ENCODE results near the gene CDKAL1.
"Not testable (repeated sequence)": the region's sequence is repeated elsewhere in the genome, so short reads cannot be mapped to it uniquely, and the experiment has no call there.

CDKAL1 gene

DNA sequence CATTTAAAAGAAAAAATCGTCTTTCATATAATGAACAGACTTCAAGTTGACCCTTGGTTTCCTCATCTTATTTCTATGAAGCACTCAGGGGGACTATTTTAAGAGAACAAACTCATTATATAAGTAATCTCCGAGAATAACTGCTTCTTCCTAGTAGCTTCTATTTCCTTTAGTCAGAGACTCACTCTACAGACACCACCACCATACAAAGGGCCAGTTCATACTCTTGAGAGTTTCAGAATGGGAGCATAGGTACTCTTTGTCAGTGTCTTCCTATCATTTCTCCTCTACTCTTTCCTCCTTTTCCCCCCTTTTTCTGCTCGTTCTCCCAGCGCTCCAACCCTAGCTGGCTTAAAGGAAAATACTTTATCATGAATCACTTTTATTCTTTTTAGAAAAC is 104.9 kb downstream of the CDKAL1 start:
- no peak for DNase-seq (ENCODE audit: low spot score)

DNA sequence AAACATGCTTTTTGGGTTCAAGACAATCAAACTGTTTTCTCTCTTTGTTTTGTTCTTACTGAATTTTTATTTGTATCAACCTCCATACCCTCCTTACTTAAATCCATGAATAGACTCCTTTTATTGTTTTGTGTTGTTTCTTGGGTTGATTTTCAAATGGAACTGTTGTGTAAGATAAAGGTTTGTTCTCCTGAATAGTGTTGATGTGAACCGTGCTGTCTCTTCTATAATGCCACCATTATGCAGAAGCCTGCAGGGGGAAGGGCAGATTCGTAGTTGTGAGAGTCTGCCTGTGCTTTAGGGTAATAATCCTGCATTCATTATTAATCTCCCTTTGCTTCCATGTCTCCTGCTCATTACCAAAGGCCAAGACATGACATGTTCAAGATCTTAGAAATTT is 105.9 kb downstream of the CDKAL1 start:
- no peak for DNase-seq (ENCODE audit: low spot score)

DNA sequence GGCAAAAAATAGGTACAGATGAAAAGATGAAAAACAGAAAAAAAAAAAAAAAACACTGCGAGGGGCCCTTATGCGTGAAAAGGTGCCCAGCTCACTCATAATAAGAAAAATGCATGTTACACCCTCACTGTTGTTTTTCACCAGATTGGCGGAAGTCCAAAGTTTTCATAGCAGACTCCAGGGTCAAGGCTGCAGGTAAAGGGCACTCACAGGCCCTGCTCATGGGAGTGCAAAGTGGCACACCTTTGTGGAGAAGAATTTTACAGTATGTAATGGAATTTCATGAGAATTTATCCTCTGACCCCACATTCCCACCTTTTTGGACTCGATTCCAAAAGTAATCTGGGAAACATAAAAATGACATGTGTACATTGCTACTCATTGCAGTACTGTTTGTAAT is 108.2 kb downstream of the CDKAL1 start:
- no peak for DNase-seq (ENCODE audit: low spot score)

DNA sequence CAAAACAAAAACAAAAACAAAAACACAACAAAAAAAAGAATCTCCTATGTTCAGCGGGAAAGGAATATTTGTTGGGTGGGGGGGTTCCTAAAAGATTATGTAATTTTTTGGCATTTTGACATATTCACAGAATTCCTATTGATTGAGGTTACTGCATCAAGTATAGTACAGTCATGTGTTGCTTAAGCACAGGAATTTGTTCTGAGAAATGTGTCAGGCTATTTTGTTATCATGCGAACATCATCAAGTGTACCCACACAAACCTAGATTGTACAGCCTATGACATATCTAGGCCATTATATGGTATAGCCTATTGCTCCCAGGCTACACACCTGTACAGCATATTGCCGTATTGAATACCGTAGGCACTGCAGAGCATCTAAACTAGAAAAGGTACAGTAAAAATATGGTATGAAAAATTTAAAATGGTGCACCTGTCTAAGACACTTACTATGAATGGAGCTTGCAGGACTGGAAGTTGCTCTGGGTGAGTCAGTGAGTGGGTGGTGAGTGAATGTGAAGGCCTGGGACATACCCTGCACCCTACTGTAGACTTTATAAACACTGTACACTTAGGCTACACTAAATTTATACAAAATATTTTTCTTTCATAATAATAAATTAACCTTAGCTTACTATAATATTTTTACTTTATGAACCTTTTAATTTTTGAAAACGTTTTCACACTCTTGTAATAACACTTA is 110.6 kb downstream of the CDKAL1 start:
- no peak for DNase-seq (ENCODE audit: low spot score)

DNA sequence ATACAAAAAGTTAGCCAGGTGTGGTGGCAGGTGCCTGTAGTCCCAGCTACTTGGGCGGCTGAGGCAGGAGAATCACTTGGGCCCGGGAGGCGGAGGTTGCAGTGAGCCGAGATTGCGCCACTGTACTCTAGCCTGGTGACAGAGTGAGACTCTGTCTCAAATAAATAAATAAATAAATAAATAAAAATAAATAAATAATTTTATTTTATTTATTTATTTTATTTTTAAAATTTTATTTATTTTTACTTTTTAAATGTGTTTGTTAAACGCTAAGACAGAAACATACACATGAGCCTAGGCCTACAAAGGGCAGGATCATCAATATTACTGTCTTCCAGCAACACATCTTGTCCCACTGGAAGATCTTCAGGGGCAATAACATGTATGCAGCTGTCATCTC is 111.3 kb downstream of the CDKAL1 start:
- DNase-seq (ENCODE audit: low spot score) = not testable (repeated sequence)

DNA sequence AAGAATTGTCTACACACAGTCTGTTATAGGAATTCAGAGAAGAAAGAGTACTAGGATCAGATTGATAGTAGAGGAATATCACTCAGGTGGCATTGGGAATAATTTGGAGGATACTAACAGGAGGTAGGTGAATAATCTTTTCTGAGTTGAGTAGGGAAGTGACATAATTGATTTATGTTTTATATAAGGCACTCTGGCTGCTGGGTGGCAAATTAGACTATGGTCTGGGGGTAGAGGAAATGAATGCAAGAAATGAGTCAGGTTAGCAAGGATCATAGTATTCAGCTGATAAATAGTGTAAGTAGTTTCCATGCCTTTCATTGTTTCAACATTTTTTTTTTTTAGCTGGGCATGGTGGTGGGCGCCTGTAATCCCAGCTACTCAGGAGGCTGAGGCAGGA is 113.3 kb downstream of the CDKAL1 start:
- no peak for DNase-seq (ENCODE audit: low spot score)

DNA sequence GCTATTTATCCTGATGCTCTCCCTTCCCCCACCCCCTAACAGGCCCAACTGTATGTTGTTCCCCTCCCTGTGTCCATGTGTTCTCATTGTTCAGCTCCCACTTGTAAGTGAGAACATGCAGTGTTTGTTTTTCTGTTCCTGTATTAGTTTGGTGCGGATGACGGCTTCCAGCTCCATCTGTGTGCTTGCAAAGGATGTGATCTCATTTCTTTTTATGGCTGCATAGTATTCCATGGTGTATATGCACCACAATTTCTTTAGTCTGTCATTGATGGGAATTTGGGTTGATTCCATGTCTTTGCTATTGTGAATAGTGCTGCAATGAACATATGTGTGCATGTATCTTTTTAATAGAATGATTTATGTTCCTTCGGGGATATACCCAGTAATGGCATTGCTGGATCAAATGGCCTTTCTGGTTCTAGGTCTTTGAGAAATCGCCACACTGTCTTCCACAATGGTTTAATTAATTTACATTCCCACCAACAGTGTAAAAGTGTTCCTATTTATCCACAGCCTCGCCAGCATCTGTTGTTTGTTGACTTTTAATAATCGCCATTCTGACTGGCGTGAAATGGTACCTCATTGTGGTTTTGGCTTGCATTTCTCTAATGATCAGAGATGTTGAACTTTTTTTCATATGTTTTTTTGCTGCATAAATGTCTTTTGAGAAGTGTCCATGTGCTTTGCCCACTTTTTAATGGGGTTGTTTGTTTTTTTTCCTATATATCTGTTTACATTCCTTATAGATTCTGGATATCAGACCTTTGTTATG is 115.6 kb downstream of the CDKAL1 start:
- not testable (repeated sequence) for DNase-seq (ENCODE audit: low spot score)

DNA sequence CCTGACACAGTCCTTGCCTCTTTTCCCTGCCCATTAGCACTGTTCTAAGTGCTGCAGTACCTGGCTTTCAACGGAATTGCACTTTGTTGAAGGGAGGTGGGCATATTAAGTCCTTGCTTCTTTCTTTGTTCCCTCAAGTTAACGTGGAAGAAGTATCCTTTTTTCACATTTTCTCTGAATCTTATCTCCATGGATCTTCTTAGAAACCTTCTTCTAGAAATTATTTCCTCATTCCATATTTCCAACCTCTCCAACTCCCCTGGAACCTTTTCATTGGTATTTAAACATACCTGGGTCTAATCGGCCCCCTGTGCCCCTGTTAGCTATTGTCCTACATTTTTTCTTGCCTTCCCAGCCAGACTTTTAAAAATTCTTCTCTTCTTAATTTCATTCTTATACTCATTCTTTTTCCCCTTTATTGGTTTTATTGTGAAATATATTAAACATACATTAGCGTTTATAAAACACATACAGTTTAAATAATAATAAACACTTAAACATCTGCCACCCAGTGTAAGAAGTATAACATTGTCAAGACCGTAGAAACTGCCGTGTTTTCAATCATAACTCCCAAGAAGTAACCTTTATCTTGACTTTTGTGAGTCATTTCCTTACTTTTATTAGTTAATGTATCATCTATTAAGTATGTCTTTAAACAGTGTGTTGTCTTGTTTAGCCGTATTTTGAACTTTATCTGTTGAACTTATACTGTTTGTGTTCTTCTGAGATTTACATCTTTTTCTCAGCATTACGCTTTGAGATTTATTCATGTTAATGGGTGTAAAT is 118.2 kb downstream of the CDKAL1 start:
- peak; percentile 4 for DNase-seq (ENCODE audit: low spot score)

DNA sequence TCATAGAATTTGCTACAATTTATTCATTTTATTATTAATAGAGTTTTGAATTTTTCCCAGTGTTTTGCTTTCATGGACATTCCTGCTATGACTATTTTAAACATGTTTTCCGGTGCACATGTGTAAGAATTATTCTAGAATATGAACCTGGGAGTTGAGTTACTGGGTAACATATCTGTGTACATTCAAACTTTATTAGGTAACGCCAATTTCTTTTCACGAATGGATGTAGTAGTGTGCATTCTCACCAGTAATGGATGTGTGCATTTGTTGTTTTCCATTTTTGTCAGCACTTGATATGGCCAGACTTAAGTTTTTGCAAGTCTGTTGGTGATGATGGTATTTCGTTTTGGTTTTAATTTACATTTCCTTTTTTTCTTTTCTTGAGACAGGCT is 118.8 kb downstream of the CDKAL1 start:
- DNase-seq (ENCODE audit: low spot score) = no peak

DNA sequence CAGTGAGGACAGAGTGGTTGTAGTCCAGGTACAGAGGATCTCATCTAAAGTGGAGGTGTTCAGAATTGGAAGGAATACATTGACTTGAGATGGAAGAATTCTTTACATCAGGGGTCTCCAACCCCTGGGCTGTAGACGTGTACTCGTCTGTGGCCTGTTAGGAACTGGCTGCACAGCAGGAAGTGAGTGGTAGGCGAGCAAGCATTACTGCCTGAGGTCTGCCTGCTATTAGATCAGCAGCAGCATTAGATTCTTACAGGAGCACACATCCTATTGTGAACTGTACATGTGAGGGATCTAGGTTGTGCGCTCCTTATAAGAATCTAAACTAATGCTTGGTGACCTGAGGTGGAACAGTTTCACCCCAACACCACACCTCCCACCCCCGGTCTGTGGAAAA is 121.1 kb downstream of the CDKAL1 start:
- DNase-seq (ENCODE audit: low spot score) = no peak

DNA sequence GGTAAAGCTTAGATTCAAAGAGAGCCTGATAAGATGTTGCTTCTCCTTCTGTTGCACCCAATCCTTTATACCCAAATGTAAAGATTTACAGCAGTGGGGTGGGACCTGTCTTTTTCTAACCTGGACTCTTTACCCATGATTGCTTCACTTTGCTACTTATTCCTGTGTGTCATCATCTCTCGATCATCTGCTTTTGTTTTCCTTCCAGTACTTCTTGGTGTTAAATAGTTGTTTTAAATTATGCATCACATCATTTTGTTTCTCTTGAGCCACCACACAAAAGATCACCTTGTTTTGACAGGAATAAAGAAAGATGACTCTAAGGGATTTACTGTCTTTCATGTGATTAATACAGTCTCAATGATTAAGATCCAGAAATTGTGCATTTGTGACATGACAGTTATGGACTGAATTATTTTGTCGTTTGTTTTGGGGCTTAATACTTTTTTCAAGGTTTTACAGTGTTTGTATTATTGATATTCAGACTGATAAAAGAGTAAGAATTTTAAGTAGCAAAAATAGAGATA is 123.1 kb downstream of the CDKAL1 start:
- DNase-seq (ENCODE audit: low spot score) = no peak

DNA sequence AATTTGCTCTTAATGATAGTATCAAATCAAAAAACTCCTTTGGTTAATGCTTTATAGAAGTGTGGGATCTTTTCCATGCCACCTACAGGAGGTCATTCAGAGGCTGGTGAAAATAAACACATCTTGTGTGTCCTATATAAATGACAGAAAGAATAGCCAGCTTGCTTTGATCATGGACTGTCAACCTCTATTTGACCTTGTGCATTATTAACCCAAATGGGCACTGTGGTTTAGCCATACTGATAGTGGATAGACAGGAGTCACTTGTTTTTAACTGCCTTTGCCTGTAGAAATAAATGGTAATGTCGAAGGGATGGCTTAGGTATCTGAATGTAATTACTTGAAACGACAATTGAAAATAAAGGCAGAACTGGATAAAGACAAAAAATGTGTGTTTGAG is 123.8 kb downstream of the CDKAL1 start:
- DNase-seq (ENCODE audit: low spot score) = no peak

DNA sequence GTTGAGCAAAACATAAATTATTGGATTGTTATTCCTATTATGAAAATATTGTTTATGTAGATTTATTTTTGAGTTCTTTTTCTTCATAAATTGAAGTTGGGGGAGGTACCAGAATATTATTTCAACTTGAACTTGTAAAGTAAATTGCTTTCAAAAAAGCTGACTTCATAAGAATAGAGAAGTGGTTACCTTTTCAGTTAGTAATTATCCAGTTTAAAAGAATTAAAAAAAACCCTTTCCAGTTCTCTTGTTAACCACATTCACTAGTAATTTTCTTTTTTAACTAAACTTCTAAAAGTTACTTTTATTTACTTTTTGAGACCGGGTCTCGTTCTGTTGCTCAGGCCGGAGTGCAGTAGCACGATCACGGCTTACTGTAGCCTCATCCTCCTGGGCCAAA is 124.3 kb downstream of the CDKAL1 start:
- no peak for DNase-seq (ENCODE audit: low spot score)

DNA sequence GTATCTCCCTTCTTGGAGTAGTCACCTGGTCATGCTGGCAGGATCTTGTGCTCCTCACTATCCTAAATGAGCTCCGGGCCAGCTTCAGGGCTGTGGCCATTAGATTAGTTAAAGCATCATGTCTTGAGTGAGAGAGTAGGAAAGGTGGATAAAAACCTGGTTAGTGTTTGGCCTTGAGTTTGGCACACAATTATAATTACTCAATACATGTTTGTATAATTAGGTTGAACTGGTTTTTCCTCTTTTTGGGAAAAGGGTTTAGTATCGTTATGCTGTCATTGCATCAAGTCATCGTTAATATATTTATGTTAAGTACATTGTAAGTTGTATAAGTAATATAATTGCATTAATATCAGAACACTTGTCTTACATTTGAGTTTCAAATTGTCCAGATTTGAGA is 126.3 kb downstream of the CDKAL1 start:
- DNase-seq (ENCODE audit: low spot score) = no peak

DNA sequence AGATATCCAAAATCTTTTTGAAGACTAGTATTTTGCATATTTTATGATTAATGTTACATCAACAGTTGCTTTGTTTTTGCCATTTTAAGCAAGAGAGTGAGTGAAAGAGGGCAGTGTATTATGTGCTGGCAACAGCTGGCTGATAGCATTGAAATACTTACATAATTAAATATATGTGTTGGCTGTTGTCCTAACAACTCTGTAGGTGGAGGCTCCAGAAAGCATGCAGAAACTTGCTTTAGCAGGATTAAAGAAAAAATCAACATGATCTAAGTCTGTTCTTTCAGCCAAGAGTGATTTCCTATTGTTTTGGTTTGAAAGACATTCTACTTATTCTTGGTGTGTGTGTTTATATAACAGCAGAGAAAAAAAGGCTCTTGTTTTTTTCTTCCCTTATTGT is 127.5 kb downstream of the CDKAL1 start:
- no peak for DNase-seq (ENCODE audit: low spot score)

DNA sequence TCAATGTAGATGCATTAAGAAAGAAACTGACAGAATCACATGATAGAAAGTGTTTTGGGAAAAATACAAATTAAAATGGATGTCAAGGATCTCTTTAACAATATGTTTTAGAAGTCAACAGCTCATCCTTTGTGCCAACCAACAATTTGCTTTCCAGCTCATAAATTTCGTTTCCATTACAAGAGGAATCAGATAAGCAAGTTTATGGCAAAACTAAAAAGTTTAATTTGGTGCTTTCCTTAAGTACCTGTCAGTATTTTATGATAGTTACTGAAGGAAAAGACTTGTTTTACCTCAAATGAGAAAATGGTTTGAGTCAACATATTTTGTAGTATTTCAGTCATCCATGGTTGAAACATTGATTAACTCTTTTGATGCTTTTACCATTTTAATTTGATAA is 130.0 kb downstream of the CDKAL1 start:
- no peak for DNase-seq (ENCODE audit: low spot score)

DNA sequence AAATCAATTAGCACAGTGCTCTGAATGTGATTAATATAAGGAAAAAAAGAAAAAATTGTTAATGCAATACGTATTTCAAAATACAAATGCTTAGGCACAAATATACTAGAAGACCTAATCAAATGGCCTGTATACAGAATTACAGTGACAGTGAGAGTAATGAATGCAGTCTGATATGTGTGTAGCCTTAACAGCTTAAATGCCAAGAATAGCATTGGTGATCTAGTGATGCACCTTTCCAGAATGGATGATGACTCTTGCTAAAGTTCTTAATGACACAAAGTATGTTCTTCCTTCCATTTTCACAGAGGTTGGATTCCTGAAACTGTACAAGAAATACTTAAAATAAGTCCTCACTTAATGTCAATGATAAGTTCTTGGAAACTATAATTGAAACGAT is 131.0 kb downstream of the CDKAL1 start:
- DNase-seq (ENCODE audit: low spot score) = no peak

DNA sequence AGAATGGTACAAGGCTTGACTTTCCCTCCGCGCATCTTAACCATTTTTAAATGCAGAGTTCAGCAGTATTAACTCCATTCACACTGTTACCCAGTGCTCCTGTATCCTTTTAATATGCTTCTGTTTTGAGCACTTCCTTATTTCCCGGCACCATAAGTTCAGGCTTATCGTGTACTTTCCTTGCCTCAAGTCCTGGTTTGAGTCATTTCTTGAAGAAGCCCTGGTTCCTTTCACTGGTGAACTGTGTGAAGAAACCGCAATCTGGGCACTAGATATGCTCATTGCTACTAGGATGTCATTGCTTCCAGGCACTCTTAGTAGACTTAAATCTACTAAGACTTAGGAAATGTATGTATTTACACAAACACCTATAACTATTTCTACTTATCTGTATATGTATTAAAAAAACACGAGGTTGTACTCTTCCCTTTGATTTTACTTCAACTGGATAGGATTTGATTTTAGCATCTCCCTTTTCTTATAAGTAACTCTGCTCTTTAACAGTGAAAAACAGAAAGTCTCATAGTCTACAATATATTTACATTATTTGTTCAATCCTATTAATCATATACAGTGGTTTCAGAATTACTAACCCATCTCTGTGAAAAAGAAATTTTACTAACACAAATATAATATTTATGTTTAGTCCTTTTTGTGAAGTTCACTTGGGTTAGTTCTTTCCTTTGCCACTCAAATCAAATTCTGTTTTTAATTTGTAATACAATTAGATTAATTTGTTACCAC is 135.5 kb downstream of the CDKAL1 start:
- DNase-seq (ENCODE audit: low spot score) = no peak

DNA sequence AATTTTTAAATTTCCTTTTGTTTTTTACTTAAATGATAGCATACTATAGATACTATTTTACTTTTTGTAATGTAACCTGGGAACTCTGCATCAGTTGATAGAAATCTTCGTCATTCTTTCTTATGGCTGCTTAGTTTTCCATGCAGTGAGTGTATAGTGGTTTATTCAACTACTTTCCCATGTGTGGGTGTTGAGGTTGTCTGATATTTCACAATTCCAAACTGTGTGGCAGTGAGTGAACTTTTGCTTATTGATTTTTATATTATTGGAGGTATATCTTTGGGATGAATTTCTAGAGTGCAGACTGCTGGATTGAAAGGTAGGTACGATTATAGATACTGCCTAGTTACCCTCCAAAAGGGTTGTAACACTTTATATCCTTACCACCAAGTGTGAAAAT is 136.5 kb downstream of the CDKAL1 start:
- no peak for DNase-seq (ENCODE audit: low spot score)

DNA sequence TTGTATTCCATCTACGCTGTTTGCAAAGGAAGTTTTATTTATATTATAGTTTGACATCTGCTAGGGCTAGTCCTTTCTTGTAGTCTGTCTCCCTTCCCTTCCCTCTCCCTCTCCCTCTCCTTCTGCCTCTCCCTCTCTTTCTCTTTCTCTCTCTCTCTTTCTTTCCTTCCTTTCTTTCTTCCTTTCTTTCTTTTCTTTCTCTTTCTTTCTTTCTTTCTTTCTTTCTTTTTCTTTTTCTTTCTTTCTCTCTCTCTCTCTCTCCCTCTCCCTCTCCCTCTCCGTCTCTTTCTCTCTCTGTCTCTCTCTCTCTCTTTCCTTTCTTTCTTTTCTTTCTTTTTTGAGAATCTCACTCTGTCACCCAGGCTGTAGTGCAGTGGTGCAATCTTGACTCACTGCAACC is 137.8 kb downstream of the CDKAL1 start:
- no peak for DNase-seq (ENCODE audit: low spot score)

DNA sequence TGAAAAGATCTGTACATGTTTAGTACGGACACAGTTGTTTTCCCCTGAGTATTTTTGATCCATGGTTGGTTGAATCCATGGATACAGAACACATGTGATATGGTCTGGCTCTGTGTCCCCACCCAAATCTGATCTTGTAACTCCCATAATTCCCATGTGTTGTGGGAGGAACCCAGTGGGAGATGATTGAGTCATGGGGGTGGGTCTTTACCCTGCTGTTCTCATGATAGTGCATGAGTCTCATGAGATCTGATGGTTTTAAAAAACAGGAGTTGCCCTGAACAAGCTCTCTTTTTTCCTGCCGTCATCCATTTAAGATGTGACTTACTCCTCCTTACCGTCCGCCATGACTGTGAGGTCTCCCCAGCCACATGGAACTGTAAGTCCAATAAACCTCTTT is 139.2 kb downstream of the CDKAL1 start:
- DNase-seq (ENCODE audit: low spot score) = no peak

DNA sequence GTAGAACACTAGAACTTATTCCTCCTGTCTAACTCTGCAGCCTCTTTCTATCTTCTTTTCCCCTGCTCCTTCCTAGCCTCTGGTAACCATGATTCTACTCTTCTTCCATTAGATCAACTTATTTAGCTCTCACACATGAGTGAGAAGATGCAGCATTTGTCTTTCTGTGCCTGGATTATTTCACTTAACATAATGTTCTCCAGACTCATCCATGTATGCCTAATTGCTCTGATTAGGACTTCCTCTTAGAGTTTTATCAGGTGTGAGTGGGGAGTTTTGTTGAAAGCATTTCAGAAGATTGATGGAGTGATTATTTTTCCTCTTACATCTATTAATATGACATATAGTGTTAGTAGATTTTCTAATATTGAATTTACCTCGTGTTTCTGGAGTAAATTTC is 140.4 kb downstream of the CDKAL1 start:
- no peak for DNase-seq (ENCODE audit: low spot score)
